Measurements from ENCODE around the gene TCFL5. TPM values are rescaled to one million over a fixed set of nuclear protein-coding genes. Genes with fewer than 3 reads are reported as not detected.
"Not testable (repeated sequence)": the region's sequence is repeated elsewhere in the genome, so short reads cannot be mapped to it uniquely, and the experiment has no call there.

TCFL5 gene
- polyA plus RNA-seq, 2 donors, result 2.8 to 3.5 TPM

GRCh38 chr20:62874964-62875344, 13.3 kb upstream of the TCFL5 start:
- Histone ChIP-seq H3K4me1 (ENCODE audit: control insufficient read depth in 2 of 2, insufficient read depth in 2 of 2, low read length in 1 of 2) (peaks cover 0 to 2% of the 10 kb centered on the region in 2 donors), H3K27me3 (ENCODE audit: control insufficient read depth in 1 of 2, insufficient read depth in 2 of 2, low read length in 2 of 2) (no peaks in the 10 kb centered on the region), H3K36me3 (ENCODE audit: control insufficient read depth in 2 of 2, insufficient read depth in 2 of 2, low read length in 1 of 2) (no peaks in the 10 kb centered on the region), H3K4me3 (ENCODE audit: low read depth in 1 of 2, low read length in 2 of 2) (no peak overlapping the region), H3K27ac (ENCODE audit: low read depth in 2 of 2, low read length in 1 of 2) (no peak overlapping the region), H3K9me3 (ENCODE audit: control insufficient read depth in 2 of 2, insufficient read depth in 1 of 2, low read depth in 1 of 2, low read length in 1 of 2) (no peaks in the 10 kb centered on the region)
- 87% methylated on average over 10 of the region's 14 CpGs for WGBS, 2 donors

GRCh38 chr20:62873681-62874031, 12.0 kb upstream of the TCFL5 start:
- 6 to 9% methylated on average over 12 to 14 of the region's 15 CpGs for WGBS, 2 donors
- not testable (repeated sequence) for H3K36me3 ChIP-seq (ENCODE audit: control insufficient read depth in 2 of 2, insufficient read depth in 2 of 2, low read length in 1 of 2)

GRCh38 chr20:62873280-62873679, 11.7 kb upstream of the TCFL5 start:
- H3K9me3 ChIP-seq (ENCODE audit: control insufficient read depth in 2 of 2, insufficient read depth in 1 of 2, low read depth in 1 of 2, low read length in 1 of 2), result no peaks in the 10 kb centered on the region
- no peak overlapping the region for H3K4me3 ChIP-seq (ENCODE audit: low read depth in 1 of 2, low read length in 2 of 2)
- H3K36me3 ChIP-seq (ENCODE audit: control insufficient read depth in 2 of 2, insufficient read depth in 2 of 2, low read length in 1 of 2), result no peaks in the 10 kb centered on the region
- no peak overlapping the region for H3K27ac ChIP-seq (ENCODE audit: low read depth in 2 of 2, low read length in 1 of 2)
- H3K27me3 ChIP-seq (ENCODE audit: control insufficient read depth in 1 of 2, insufficient read depth in 2 of 2, low read length in 2 of 2), result no peaks in the 10 kb centered on the region
- 71% methylated on average over 7 of the region's 7 CpGs for WGBS, 2 donors
- H3K4me1 ChIP-seq (ENCODE audit: control insufficient read depth in 2 of 2, insufficient read depth in 2 of 2, low read length in 1 of 2), result peaks cover 0 to 2% of the 10 kb centered on the region in 2 donors

More at GRCh38 chr20:62873681-62874031, 12.0 kb upstream of the TCFL5 start:
- not testable (repeated sequence) for H3K27ac ChIP-seq (ENCODE audit: low read depth in 2 of 2, low read length in 1 of 2); H3K9me3 ChIP-seq (ENCODE audit: control insufficient read depth in 2 of 2, insufficient read depth in 1 of 2, low read depth in 1 of 2, low read length in 1 of 2); H3K4me3 ChIP-seq (ENCODE audit: low read depth in 1 of 2, low read length in 2 of 2); H3K4me1 ChIP-seq (ENCODE audit: control insufficient read depth in 2 of 2, insufficient read depth in 2 of 2, low read length in 1 of 2); H3K27me3 ChIP-seq (ENCODE audit: control insufficient read depth in 1 of 2, insufficient read depth in 2 of 2, low read length in 2 of 2)

- Histone ChIP-seq H3K36me3 (ENCODE audit: control insufficient read depth in 2 of 2, insufficient read depth in 2 of 2, low read length in 1 of 2) (no peaks in the 10 kb centered on the region), H3K4me1 (ENCODE audit: control insufficient read depth in 2 of 2, insufficient read depth in 2 of 2, low read length in 1 of 2) (peaks cover 0 to 2% of the 10 kb centered on the region in 2 donors), H3K9me3 (ENCODE audit: control insufficient read depth in 2 of 2, insufficient read depth in 1 of 2, low read depth in 1 of 2, low read length in 1 of 2) (no peaks in the 10 kb centered on the region), H3K27me3 (ENCODE audit: control insufficient read depth in 1 of 2, insufficient read depth in 2 of 2, low read length in 2 of 2) (no peaks in the 10 kb centered on the region), H3K4me3 (ENCODE audit: low read depth in 1 of 2, low read length in 2 of 2) (no peak overlapping the region), H3K27ac (ENCODE audit: low read depth in 2 of 2, low read length in 1 of 2) (no peak overlapping the region)
- 81 to 90% methylated on average over 6 of the region's 6 CpGs for WGBS, 2 donors
These were observed 11.2 kb upstream of the TCFL5 start for GRCh38 chr20:62872862-62873261.

GRCh38 chr20:62872184-62872847, 10.7 kb upstream of the TCFL5 start:
- Histone ChIP-seq H3K9me3 (ENCODE audit: control insufficient read depth in 2 of 2, insufficient read depth in 1 of 2, low read depth in 1 of 2, low read length in 1 of 2) (no peaks in the 10 kb centered on the region), H3K27ac (ENCODE audit: low read depth in 2 of 2, low read length in 1 of 2) (no peak overlapping the region), H3K36me3 (ENCODE audit: control insufficient read depth in 2 of 2, insufficient read depth in 2 of 2, low read length in 1 of 2) (no peaks in the 10 kb centered on the region), H3K27me3 (ENCODE audit: control insufficient read depth in 1 of 2, insufficient read depth in 2 of 2, low read length in 2 of 2) (no peaks in the 10 kb centered on the region), H3K4me1 (ENCODE audit: control insufficient read depth in 2 of 2, insufficient read depth in 2 of 2, low read length in 1 of 2) (peaks cover 0 to 2% of the 10 kb centered on the region in 2 donors), H3K4me3 (ENCODE audit: low read depth in 1 of 2, low read length in 2 of 2) (no peak overlapping the region)
- WGBS, 2 donors, result 70 to 76% methylated on average over 18 of the region's 18 CpGs

GRCh38 chr20:62864207-62864606, 2.6 kb upstream of the TCFL5 start:
- H3K4me3 ChIP-seq (ENCODE audit: low read depth in 1 of 2, low read length in 2 of 2), result no peak overlapping the region
- no peaks in the 10 kb centered on the region for H3K36me3 ChIP-seq (ENCODE audit: control insufficient read depth in 2 of 2, insufficient read depth in 2 of 2, low read length in 1 of 2)
- no peaks in the 10 kb centered on the region for H3K27me3 ChIP-seq (ENCODE audit: control insufficient read depth in 1 of 2, insufficient read depth in 2 of 2, low read length in 2 of 2)
- H3K9me3 ChIP-seq (ENCODE audit: control insufficient read depth in 2 of 2, insufficient read depth in 1 of 2, low read depth in 1 of 2, low read length in 1 of 2), result no peaks in the 10 kb centered on the region
- H3K27ac ChIP-seq (ENCODE audit: low read depth in 2 of 2, low read length in 1 of 2), result no peak overlapping the region
- 88 to 93% methylated on average over 7 of the region's 7 CpGs for WGBS, 2 donors
- H3K4me1 ChIP-seq (ENCODE audit: control insufficient read depth in 2 of 2, insufficient read depth in 2 of 2, low read length in 1 of 2), result peaks cover 3 to 9% of the 10 kb centered on the region in 2 donors

GRCh38 chr20:62860924-62861691, 514 bp downstream of the TCFL5 start:
- peak overlapping the region in 1 of 2 donors; percentile 37 for H3K27ac ChIP-seq (ENCODE audit: low read depth in 2 of 2, low read length in 1 of 2)
- WGBS, 2 donors, result 0 to 1% methylated on average over 43 to 129 of the region's 129 CpGs
- H3K4me1 ChIP-seq (ENCODE audit: control insufficient read depth in 2 of 2, insufficient read depth in 2 of 2, low read length in 1 of 2), result peaks cover 3 to 14% of the 10 kb centered on the region in 2 donors
- H3K4me3 ChIP-seq (ENCODE audit: low read depth in 1 of 2, low read length in 2 of 2), result peak overlapping the region; percentile 63 to 67
- H3K36me3 ChIP-seq (ENCODE audit: control insufficient read depth in 2 of 2, insufficient read depth in 2 of 2, low read length in 1 of 2), result peaks cover 0 to 6% of the 10 kb centered on the region in 2 donors
- H3K27me3 ChIP-seq (ENCODE audit: control insufficient read depth in 1 of 2, insufficient read depth in 2 of 2, low read length in 2 of 2), result no peaks in the 10 kb centered on the region
- no peaks in the 10 kb centered on the region for H3K9me3 ChIP-seq (ENCODE audit: control insufficient read depth in 2 of 2, insufficient read depth in 1 of 2, low read depth in 1 of 2, low read length in 1 of 2)

- Histone ChIP-seq H3K27ac (ENCODE audit: low read depth in 2 of 2, low read length in 1 of 2) (no peak overlapping the region), H3K4me1 (ENCODE audit: control insufficient read depth in 2 of 2, insufficient read depth in 2 of 2, low read length in 1 of 2) (peaks cover 3 to 14% of the 10 kb centered on the region in 2 donors), H3K27me3 (ENCODE audit: control insufficient read depth in 1 of 2, insufficient read depth in 2 of 2, low read length in 2 of 2) (no peaks in the 10 kb centered on the region), H3K36me3 (ENCODE audit: control insufficient read depth in 2 of 2, insufficient read depth in 2 of 2, low read length in 1 of 2) (peaks cover 0 to 6% of the 10 kb centered on the region in 2 donors), H3K9me3 (ENCODE audit: control insufficient read depth in 2 of 2, insufficient read depth in 1 of 2, low read depth in 1 of 2, low read length in 1 of 2) (no peaks in the 10 kb centered on the region), H3K4me3 (ENCODE audit: low read depth in 1 of 2, low read length in 2 of 2) (peak overlapping the region; percentile 63 to 67)
- WGBS, 2 donors, result 16% methylated on average over 24 of the region's 24 CpGs
These were observed 1.2 kb downstream of the TCFL5 start for GRCh38 chr20:62860391-62860923.

- H3K9me3 ChIP-seq (ENCODE audit: control insufficient read depth in 2 of 2, insufficient read depth in 1 of 2, low read depth in 1 of 2, low read length in 1 of 2), result no peaks in the 10 kb centered on the region
- WGBS, 2 donors, result 85 to 88% methylated on average over 12 of the region's 12 CpGs
- H3K27ac ChIP-seq (ENCODE audit: low read depth in 2 of 2, low read length in 1 of 2), result no peak overlapping the region
- no peaks in the 10 kb centered on the region for H3K27me3 ChIP-seq (ENCODE audit: control insufficient read depth in 1 of 2, insufficient read depth in 2 of 2, low read length in 2 of 2)
- H3K36me3 ChIP-seq (ENCODE audit: control insufficient read depth in 2 of 2, insufficient read depth in 2 of 2, low read length in 1 of 2), result peaks cover 0 to 6% of the 10 kb centered on the region in 2 donors
- peaks cover 3 to 14% of the 10 kb centered on the region in 2 donors for H3K4me1 ChIP-seq (ENCODE audit: control insufficient read depth in 2 of 2, insufficient read depth in 2 of 2, low read length in 1 of 2)
- no peak overlapping the region for H3K4me3 ChIP-seq (ENCODE audit: low read depth in 1 of 2, low read length in 2 of 2)
These were observed 1.9 kb downstream of the TCFL5 start for GRCh38 chr20:62859721-62860120.
